Ectodermal cell (in vitro differentiated cells): ENCODE measurements around the gene LPCAT3.

Experiments
- H3K27ac ChIP-seq: 2 replicates; pipeline ENCODE4 v1.7.0; 2013; ENCODE audit warnings: mild to moderate bottlenecking, low read depth, low read length; ENCODE audit not compliant: insufficient read depth, poor library complexity, severe bottlenecking
- H3K27me3 ChIP-seq: 2 replicates; pipeline ENCODE4 v1.7.0; 2013; ENCODE audit warnings: mild to moderate bottlenecking, low read length; ENCODE audit not compliant: insufficient read depth, control insufficient read depth, poor library complexity, severe bottlenecking
- H3K36me3 ChIP-seq: one replicate; pipeline ENCODE4 v1.7.0; 2013; ENCODE audit warnings: low read length; ENCODE audit not compliant: control insufficient read depth, insufficient read depth
- H3K4me1 ChIP-seq: one replicate; pipeline ENCODE4 v1.7.0; 2013; ENCODE audit warnings: low read length; ENCODE audit not compliant: control insufficient read depth, insufficient read depth
- H3K4me3 ChIP-seq: 2 replicates; pipeline ENCODE4 v1.7.0; 2013; ENCODE audit warnings: low read depth, low read length, control low read depth; ENCODE audit not compliant: insufficient read depth
- H3K9me3 ChIP-seq: 2 replicates; pipeline ENCODE4 v1.7.0; 2013; ENCODE audit warnings: mild to moderate bottlenecking, low read length, moderate library complexity; ENCODE audit not compliant: control insufficient read depth
- WGBS, 2 experiments: methylation state at CpG; one replicate each; pipeline ENCODE4 v1.1.7; 2013; ENCODE audit warnings: missing lambda C conversion rate in 2 of 2; 5-methylcytosine and 5-hydroxymethylcytosine counted together

LPCAT3 gene

DNA sequence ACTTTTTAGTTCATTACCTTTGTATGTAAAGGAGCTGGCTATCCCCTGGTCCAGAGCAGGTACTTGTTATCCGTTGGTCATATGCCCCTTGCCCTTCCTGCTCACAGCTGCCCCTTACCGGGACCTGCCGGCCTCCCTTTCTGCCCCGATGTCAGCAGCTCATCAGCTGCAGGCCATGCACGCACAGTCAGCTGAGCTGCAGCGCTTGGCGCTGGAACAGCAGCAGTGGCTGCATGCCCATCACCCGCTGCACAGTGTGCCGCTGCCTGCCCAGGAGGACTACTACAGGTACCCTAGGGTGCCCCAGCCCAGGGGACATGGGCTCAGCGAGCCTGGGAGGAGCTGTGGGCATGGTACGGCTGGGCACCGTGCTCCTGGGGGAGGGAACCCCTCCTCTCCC, 77.0 kb downstream of the LPCAT3 start:
- 96% methylated on average over 12 of the region's 12 CpGs for WGBS, 2 experiments
- peaks cover 14% of the 10 kb centered on the region for H3K4me1 ChIP-seq
- no peak overlapping the region for H3K4me3 ChIP-seq
- no peaks in the 10 kb centered on the region for H3K27me3 ChIP-seq
- no peaks in the 10 kb centered on the region for H3K9me3 ChIP-seq
- H3K36me3 ChIP-seq = peaks cover 15% of the 10 kb centered on the region
- H3K27ac ChIP-seq = no peak overlapping the region

GRCh38 chr12:6939191-6939540, 79.1 kb downstream of the LPCAT3 start:
- Histone ChIP-seq H3K4me1 (no peaks in the 10 kb centered on the region), H3K36me3 (peaks cover 30% of the 10 kb centered on the region), H3K4me3 (no peak overlapping the region), H3K27me3 (no peaks in the 10 kb centered on the region), H3K9me3 (no peaks in the 10 kb centered on the region), H3K27ac (no peak overlapping the region)
- WGBS, 2 experiments = 89 to 95% methylated on average over 2 of the region's 2 CpGs

GRCh38 chr12:6938353-6939190, 79.7 kb downstream of the LPCAT3 start:
- Histone ChIP-seq H3K27ac (peak overlapping the region; percentile 97), H3K4me3 (peak overlapping the region; percentile 76), H3K4me1 (no peaks in the 10 kb centered on the region), H3K36me3 (peaks cover 36% of the 10 kb centered on the region), H3K27me3 (no peaks in the 10 kb centered on the region), H3K9me3 (no peaks in the 10 kb centered on the region)
- 94 to 95% methylated on average over 32 of the region's 32 CpGs for WGBS, 2 experiments

DNA sequence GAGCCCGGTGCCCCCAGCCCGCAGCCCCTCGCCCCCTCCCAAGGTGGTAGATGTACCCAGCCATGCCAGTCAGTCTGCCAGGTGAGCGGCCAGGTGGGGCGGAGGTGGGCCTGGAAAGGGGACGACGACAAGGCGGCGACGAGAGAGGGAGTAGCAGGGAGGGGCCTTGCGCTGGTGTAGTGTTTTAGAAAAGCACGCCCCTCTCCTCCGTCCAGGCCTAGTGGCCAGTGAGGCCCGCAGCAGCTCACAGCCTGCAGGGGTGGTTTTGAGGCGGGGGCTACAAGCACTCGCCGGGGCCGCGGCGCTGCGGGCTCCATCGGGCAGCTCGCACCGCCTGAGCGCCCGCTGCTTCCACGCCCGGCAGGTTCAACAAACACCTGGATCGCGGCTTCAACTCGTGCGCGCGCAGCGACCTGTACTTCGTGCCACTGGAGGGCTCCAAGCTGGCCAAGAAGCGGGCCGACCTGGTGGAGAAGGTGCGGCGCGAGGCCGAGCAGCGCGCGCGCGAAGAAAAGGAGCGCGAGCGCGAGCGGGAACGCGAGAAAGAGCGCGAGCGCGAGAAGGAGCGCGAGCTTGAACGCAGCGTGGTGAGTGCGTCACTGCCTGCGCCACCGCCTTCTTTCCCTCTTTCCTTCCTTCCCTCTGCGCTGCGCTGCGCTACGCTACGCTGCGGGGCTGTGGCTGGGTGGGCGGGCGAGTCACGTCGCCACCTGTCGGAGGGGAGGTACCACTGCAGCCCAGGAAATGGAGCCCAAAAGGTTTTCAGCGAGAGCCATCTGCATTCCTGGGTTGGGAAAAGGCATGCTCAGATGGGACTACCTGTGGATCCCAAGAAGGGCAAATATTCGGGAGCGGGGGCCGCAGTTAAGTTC, 80.6 kb downstream of the LPCAT3 start:
- Histone ChIP-seq H3K27ac (peak overlapping the region; percentile 97), H3K9me3 (no peaks in the 10 kb centered on the region), H3K4me1 (no peaks in the 10 kb centered on the region), H3K36me3 (peaks cover 40% of the 10 kb centered on the region), H3K4me3 (peak overlapping the region; percentile 76), H3K27me3 (no peaks in the 10 kb centered on the region)
- 5% methylated on average over 80 of the region's 80 CpGs for whole genome bisulfite sequencing, 2 experiments

DNA sequence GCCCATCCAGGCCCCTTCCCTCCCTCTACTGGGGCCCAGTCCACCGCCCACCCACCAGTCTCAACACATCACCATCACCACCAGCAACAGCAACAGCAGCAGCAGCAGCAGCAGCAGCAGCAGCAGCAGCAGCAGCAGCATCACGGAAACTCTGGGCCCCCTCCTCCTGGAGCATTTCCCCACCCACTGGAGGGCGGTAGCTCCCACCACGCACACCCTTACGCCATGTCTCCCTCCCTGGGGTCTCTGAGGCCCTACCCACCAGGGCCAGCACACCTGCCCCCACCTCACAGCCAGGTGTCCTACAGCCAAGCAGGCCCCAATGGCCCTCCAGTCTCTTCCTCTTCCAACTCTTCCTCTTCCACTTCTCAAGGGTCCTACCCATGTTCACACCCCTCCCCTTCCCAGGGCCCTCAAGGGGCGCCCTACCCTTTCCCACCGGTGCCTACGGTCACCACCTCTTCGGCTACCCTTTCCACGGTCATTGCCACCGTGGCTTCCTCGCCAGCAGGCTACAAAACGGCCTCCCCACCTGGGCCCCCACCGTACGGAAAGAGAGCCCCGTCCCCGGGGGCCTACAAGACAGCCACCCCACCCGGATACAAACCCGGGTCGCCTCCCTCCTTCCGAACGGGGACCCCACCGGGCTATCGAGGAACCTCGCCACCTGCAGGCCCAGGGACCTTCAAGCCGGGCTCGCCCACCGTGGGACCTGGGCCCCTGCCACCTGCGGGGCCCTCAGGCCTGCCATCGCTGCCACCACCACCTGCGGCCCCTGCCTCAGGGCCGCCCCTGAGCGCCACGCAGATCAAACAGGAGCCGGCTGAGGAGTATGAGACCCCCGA, 81.4 kb downstream of the LPCAT3 start:
- peak overlapping the region; percentile 76 for H3K4me3 ChIP-seq
- peaks cover 39% of the 10 kb centered on the region for H3K36me3 ChIP-seq
- H3K9me3 ChIP-seq = no peaks in the 10 kb centered on the region
- H3K4me1 ChIP-seq = no peaks in the 10 kb centered on the region
- H3K27me3 ChIP-seq = no peaks in the 10 kb centered on the region
- whole genome bisulfite sequencing, 2 experiments = 79 to 85% methylated on average over 36 of the region's 36 CpGs
- peak overlapping the region; percentile 97 for H3K27ac ChIP-seq

DNA sequence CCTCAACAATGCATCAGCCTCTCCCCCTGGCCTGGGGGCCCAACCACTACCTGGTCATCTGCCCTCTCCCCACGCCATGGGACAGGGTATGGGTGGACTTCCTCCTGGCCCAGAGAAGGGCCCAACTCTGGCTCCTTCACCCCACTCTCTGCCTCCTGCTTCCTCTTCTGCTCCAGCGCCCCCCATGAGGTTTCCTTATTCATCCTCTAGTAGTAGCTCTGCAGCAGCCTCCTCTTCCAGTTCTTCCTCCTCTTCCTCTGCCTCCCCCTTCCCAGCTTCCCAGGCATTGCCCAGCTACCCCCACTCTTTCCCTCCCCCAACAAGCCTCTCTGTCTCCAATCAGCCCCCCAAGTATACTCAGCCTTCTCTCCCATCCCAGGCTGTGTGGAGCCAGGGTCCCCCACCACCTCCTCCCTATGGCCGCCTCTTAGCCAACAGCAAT, 82.1 kb downstream of the LPCAT3 start:
- Histone ChIP-seq H3K36me3 (peaks cover 33% of the 10 kb centered on the region), H3K4me3 (no peak overlapping the region), H3K27ac (peak overlapping the region; percentile 2), H3K9me3 (no peaks in the 10 kb centered on the region), H3K4me1 (no peaks in the 10 kb centered on the region), H3K27me3 (no peaks in the 10 kb centered on the region)
- 92 to 93% methylated on average over 3 of the region's 3 CpGs for WGBS, 2 experiments

- peaks cover 28% of the 10 kb centered on the region for H3K36me3 ChIP-seq
- no peaks in the 10 kb centered on the region for H3K9me3 ChIP-seq
- WGBS, 2 experiments = 94% methylated on average over 14 of the region's 14 CpGs
- H3K27ac ChIP-seq = peak overlapping the region; percentile 2
- no peak overlapping the region for H3K4me3 ChIP-seq
- no peaks in the 10 kb centered on the region for H3K4me1 ChIP-seq
- H3K27me3 ChIP-seq = no peaks in the 10 kb centered on the region
These were observed 82.7 kb downstream of the LPCAT3 start for GRCh38 chr12:6935371-6936193.

DNA sequence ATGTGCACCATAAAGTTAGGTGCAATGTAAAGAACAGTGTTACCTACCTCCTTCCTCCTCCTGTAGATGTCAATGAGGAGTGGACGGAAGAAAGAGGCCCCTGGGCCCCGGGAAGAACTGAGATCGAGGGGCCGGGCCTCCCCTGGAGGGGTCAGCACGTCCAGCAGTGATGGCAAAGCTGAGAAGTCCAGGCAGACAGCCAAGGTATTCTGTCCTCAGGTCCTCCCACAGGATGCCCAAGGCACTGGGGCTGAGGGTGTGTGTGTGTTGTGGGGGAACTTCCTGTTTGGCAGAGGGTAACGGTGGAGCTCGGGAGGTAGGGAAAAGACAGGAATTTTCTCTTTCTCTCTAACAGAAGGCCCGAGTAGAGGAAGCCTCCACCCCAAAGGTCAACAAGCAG, 84.2 kb downstream of the LPCAT3 start:
- Histone ChIP-seq H3K4me3 (no peak overlapping the region), H3K4me1 (peaks cover 7% of the 10 kb centered on the region), H3K27me3 (no peaks in the 10 kb centered on the region), H3K27ac (no peak overlapping the region), H3K9me3 (no peaks in the 10 kb centered on the region), H3K36me3 (peaks cover 28% of the 10 kb centered on the region)
- 92 to 96% methylated on average over 8 of the region's 8 CpGs for WGBS, 2 experiments

DNA sequence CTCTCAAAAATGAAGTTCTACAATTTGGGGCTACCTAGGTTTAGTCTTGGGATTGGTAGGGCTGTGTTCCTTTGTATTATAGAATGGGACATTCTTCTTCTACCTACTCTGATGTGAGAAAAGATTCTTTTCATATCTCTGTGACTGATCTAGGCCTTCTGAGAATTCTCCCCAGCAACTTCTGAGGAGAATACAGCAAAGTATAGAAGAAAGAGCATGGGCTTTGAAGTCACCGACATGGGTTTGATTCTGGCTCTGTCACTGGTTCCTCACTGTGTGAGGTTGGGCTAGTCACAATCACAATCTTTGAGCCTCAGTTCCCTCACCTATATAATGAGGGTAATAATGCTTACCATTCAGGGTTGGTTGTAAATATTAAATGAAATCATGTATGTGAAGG, 85.5 kb downstream of the LPCAT3 start:
- Histone ChIP-seq H3K9me3 (no peaks in the 10 kb centered on the region), H3K36me3 (peaks cover 25% of the 10 kb centered on the region), H3K4me1 (peaks cover 7% of the 10 kb centered on the region), H3K27me3 (no peaks in the 10 kb centered on the region), H3K27ac (no peak overlapping the region), H3K4me3 (no peak overlapping the region)
- WGBS, 2 experiments = 91 to 100% methylated on average over 1 of the region's 1 CpG
